HCT116 (cell line): ENCODE data around the gene SAT1.

Source experiments
- CTCF ChIP-seq, 3 experiments: fragments of 200-600 bp in 1 of 3; sonication (generic) in 1 of 3; IDR thresholded peaks in 2 of 3; conservative IDR thresholded peaks in 1 of 3; 2 replicates each; pipeline ENCODE4 v1.5.1; 2012 to 2017; ENCODE audit warnings: low read depth in 2 of 3, low read length in 2 of 3, antibody characterized with exemption in 1 of 3, borderline replicate concordance in 1 of 3, control low read depth in 1 of 3, mild to moderate bottlenecking in 1 of 3, mixed read lengths in 1 of 3, mixed run types in 1 of 3, moderate library complexity in 1 of 3; ENCODE audit not compliant: insufficient read depth in 1 of 3
- RAD21 ChIP-seq: IDR thresholded peaks from 2 replicates; pipeline ENCODE4 v1.6.1; 2012; ENCODE audit warnings: low read depth, mild to moderate bottlenecking
- SIN3A ChIP-seq: IDR thresholded peaks from 2 replicates; pipeline ENCODE4 v1.6.1; 2012; ENCODE audit warnings: low read depth

DNA sequence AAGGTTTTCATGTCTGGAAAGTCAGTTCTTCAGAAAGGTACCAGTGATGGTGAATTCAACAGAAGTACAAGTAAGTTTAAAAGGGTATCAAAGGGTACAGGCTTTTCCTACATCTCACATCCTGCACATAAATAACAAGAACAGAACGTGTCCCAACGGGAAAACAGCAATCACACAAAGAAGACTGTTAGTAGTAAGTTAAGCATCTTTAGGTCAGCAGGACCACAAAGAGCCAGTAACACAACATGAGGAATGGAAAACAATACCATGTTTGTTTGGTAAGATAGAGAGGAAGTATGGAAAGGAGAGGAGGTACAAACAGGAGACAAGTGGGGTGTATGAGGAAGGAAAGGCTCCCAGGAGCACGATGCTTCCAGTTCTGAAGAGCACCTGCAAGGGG is 43.2 kb downstream of the SAT1 start:
- no peak for TF ChIP-seq CTCF (IDR thresholded peaks at IDR 0.05 in 2 of 3, conservative IDR thresholded peaks at IDR 0.05 in 1 of 3; ENCODE audit: borderline replicate concordance in 1 of 3, insufficient read depth in 1 of 3, low read depth in 2 of 3, low read length in 2 of 3)
- no peak for TF ChIP-seq SIN3A
- no peak for TF ChIP-seq RAD21
